GM18498 (cell line): ENCODE data around the gene MAPK7.
"Not testable (repeated sequence)": the region's sequence is repeated elsewhere in the genome, so short reads cannot be mapped to it uniquely, and the experiment has no call there.

Source experiments
- ATAC-seq: cut with Tn5 transposase; IDR thresholded peaks from one replicate; pipeline ENCODE4 v1.9.1; 2021; ENCODE audit warnings: mild to moderate bottlenecking, moderate library complexity; ENCODE audit not compliant: unreplicated experiment

MAPK7 gene

DNA sequence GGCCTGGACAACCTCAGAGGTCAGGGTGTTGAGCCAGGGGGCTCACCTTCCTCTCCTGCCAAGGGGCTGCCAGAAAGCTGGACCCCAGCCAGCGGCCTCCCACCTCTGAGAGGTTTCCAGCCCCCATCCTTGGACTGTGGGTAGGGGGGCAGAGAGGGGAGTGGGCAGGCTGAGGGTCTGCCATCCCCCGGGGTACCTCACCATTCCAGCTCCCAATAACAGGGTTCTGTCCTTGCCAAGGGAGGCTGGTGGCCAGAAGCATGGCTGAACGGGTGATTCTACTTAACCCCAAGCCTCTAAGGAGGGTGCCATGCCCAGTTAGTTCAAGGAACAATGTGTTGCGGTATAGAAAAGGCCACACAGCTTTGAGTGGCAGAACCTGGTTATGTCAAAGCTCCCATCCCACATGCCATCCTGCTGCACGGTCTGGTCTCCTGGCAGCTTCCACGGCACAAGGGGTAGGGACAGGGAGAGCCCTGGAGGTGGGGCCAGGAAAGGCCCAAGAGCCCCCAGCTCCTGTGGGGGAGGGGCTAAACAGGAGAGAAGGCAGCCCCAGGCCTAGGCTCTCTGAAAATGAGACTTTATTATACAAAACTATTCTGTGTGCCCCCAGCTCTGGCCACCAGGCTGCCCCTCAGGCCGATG is 35.6 kb upstream of the MAPK7 start:
- no peak for ATAC-seq

DNA sequence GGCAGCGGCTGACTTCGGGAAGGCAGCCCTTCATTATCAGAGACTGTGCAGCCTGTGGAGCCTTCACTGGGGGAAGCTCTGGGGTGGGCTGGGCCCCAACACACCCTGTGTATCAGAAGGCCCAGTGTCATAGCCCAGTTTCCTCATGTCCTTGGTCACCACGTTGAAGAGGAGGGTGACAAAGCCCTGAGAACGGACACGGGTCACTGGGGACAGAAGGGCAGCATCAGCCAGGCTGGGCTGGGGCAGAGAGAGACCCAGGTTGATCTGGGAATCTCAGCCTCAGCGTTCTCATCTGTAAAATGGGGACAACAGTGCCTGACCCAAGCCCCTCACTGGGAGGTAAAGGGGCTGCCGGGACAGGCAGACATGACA is 35.1 kb upstream of the MAPK7 start:
- ATAC-seq: no peak

DNA sequence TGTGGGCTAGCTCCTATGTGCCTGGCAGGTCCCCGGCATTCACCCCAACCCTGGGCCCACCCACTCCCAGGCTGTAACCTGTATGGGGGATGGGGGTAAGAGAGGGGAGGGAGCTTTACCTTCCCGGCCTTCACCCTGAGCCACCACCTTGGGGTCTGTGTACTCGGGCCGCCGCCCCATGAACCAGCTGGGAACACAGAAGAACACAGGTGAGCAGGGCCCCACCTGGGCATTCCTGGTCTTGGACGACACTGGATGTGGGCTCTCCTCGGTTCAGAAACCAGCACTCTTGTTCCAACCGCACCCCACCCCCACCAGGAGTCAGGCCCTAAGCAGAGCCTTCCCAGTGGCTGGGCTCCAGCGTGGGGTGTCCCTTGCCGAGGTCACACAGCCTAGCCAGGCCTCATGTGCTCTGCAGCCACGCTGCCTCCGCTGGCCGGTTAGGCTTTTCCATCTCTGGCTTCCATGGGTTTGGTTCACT is 34.6 kb upstream of the MAPK7 start:
- no peak for ATAC-seq

DNA sequence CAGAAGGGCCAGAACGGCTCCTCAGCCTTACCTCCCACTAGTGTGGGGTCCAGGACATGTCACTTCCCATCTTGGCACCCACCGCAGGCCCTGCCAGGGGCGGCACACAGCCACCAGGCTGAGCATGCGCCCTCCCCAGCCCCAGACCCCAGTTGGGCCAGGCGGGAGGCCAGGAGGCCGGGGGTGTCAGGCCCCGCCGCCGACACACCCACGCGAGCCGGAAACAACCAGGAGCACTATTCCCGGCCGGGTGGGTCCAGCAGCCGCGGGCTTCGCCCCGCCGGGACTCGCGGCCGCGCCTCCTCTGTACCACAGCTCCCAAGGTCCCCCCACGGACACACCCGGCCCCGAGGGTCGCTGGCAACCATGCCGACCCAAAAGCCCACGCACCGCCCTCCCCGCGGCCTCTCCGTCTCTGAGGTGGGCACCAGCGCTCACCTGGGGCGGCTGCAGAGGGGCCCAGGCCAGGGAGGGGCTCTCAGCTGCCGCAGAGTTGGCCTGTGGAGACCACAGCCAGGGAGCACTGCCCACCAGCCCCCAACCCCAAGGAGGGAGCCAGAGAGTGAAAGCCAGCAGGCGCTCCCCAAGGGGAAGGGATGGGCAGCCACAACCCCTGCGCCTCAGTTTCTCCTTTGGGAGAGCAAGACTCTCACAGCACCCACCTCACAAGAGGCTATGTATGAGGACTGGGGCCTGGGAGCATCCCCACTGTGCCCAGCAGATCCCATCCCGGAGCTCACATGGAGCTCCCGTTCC is 33.8 kb upstream of the MAPK7 start:
- ATAC-seq: no peak

DNA sequence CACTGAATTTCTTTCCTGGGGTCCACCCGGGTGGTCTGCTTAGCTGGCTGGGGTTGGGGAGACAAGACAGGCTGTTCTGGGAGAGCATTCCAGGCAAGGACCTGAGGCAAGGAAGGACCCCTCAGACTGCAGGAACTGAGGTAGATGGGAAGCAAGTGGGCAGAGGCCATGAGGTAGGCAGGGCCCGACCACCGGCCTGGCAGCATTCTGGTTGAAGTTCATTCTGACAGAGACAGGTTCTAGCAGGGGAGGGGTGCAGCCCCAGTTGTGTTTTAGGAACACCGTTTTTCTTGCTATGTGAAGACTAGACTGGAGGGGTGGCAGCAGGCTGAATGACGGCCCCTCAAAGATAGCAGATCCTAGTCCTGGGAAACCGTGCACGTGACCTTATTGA is 33.2 kb upstream of the MAPK7 start:
- no peak for ATAC-seq

DNA sequence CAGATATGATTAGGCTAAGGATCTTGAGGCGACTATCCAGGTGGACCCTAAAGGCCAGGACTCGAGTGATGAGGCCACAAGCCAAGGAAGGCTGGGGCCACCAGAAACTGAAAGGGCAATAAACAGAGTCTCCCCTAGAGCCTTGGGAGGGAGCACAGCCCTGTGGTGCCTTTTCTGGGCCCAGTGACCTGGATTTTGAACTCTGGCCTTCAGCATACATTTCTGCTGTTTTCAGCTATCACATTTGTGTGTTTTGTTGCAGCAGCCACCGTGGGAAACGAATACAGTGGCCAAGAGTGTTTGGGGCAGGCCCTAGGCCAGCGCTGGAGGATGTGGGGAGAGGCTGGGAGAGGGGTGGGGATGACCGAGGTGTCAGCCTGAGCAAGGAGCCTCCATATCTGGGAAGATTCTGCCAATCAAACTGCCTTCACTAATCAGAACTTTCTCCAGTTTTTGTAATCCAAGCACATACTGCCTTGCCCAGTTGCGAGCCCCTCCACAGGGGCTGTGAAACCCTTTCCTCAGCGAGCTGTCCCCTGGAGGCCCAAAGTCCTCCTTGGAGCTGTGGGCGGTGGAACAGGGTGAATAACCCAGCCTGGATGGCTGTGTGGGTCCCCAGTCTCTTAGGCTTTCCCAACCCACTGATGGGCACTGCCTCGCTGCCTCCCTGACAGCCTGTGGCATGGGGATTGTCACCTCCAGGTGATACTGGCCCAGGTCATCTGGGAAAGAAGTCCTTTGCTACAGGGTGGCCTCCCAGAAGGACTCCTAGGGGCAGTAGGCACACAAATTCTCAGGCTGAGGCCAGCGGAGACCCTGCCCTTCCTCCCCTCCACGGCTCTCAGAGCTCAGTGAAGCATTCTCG is 32.6 kb upstream of the MAPK7 start:
- ATAC-seq: no peak

DNA sequence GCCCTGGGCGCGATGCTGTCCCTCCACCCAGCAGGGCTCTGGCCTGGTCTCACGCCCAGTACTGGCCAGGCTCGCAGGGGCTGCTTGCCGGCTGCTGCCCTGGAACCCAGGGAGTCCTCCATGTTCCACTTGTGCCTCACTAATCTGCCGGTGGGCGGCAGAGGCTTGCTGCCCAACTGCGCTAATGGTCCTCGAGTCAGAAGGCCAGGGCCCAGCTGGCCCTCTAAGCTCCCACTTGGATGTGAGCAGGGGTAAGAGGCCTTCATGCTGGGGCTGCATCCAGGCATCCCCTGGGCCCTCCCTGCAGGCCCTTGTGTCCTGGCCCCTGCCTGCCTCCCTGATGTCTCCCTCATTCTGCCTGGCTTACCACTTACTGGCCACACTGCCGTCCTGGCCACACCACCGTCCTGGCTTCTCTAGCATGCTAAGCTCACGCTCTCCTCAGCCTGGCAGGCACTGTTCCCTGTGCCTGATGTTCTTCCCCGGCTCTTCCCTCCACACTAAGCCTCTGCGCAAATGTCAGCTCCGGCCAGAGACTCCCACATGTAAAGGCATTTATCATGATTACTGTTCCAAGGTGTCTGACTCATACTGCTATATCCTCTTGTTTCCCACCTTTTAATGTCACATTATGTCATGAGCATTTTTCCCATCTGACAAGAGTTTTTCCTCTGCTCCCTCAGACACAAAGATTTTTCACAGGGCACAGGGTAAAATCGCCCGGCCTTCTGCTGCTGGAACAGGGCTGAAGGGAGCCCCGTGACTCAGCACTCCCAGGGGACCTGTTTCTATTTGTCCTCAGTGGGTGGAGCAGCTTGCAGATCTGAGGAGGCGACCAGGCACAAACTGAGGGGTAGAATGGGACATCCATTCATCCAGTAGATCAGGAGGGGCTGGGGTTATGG is 31.7 kb upstream of the MAPK7 start:
- ATAC-seq: no peak

DNA sequence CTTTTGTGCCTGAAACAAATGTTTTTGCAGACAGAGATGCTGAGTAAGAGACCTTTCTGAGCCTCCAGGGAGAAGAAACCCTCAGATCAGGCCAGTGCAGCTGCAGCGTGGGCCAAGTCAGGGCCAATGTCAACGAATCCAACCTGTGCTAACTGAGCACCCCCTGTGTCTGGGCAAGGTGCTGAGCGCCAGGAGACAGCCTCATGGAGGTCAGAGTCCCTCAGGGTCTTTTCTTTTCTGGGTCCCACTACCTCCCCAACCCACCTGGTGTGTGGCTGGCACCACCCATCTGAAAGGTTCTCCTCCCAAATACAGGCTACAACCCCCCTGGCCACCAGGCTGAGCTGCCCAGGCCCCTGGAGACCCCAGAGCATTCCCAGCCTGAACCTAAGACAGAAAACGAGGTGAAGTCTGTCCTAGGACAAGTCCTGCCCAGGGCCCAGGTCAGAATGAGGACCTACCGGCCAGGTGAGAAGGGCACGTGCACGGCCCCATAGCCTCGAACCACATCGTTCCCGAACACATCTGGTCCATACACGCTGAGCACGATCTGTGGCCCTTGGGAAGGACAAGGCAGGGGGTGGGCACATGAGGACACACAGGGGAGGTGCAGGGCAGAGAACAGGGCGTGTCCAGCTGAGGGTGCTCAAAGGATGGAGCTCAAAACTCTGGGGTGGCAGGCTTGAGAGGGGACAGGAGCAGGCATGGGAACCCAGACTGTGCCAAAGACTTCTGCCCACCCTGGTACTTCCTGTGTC is 30.8 kb upstream of the MAPK7 start:
- ATAC-seq: no peak

DNA sequence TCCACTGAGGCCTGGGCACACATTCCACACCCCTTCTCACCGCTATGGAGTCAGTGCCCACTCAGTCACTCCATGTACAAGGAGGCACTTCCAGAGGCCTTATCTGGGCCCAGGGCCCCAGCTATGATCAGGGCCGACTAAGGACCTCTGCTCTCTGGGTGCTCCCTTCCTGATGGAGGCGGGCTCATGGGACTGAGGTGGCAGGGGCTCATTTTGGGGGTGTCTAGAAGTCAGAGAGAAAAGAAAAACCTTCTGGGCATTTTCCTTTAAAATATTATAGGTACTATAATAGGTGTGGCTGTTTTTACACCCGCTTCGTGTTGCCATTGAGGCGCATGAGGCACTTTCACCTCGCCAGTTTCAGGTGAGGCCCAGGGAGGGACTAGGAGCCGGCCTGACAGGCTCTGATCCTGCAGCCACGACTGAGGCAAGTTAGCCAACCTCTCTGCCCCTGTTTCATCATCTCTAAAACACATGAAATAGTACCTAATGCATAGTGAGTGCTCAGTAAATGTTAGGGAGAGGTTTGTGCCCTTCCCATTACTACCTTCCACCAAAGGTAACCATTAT is 30.1 kb upstream of the MAPK7 start:
- ATAC-seq: no peak

DNA sequence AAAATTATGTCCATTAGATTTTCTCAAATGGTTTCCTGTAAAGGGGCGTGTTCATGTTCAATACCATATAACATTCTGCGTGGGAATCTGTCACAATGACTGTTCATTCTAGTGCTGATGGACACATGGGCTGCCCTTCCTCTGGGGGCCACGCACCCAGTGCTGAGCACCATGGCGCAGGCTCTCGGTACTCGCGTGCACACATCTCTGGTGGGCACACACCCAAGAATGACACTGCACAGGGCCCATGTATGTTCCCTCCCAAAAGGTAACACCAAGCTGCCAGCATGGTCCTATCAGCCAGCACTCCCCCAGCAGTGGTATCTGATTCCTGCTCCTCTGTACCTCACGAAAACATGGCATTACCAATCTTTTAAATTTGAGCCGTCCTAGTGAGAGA is 29.5 kb upstream of the MAPK7 start:
- no peak for ATAC-seq

DNA sequence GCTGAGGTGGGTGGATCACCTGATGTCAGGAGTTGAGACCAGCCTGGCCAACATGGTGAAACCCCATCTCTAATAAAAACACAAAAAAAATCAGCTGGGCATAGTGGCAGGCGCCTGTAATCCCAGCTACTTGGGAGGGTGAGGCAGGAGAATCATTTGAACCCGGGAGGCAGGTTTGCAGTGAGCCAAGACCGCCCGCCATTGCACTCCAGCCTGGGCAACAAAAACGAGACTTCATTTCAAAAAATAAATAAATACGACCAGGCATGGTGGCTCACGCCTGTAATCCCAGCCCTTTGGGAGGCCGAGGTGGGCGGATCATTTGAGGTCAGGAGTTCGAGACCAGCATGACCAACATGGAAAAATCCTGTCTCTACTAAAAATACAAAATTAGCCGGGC is 24.9 kb upstream of the MAPK7 start:
- ATAC-seq: not testable (repeated sequence)

DNA sequence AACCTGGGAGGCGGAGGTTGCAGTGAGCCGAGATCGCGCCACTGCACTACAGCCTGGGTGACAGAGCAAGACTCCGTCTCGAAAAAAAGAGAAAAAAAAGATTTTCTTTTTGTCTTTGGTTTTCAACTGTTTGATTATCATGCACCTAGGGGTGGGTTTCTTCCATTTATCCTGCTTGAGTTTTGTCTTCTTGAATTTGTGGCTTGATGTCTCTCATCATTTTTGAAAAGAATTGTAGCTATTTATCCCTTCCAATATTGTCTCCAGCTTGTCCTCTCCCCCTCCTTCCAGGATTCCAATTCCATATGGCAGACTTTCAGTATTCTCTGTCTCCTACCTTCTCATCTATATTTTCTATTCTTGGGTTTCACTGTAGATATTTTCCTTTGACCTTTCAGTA is 23.6 kb upstream of the MAPK7 start:
- ATAC-seq: no peak

DNA sequence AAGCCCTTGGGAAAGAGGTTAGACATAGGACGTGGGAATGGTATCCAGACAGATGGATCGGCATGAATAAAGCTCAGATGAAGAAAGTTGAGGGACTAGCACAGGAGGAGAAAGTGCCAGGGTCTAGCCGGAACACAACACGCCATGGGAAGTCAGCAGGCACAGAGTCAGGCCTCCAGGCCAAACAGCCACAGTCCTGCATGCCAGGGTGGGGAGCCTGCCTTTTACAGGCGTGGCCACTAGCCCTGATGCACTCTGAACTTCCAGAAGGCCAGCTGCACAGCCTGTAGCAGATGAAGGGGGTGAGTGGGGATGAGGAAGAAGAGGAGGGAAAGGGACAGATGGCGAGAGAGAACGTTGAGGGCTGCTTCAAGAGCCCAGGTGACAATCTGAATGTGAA is 20.9 kb upstream of the MAPK7 start:
- no peak for ATAC-seq

DNA sequence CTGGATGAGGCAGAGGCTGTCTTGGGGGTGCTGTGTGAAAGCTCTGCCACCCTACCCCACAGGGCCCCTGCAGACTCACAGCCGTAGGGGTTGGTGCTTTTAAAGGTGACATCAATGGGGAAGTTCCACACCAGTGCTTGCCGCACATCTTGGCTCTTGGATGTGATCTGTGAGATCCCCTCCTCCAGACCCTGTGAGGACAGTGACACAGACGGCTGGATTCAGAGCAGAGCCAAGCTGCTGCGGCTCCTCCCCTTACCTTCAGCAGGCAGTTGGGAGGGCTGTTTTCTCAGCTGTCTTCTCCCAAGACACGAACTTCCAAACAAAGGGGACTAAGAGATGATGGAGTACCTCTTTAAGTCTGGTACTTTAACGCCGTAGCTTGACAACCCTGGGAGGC is 20.5 kb upstream of the MAPK7 start:
- no peak for ATAC-seq

DNA sequence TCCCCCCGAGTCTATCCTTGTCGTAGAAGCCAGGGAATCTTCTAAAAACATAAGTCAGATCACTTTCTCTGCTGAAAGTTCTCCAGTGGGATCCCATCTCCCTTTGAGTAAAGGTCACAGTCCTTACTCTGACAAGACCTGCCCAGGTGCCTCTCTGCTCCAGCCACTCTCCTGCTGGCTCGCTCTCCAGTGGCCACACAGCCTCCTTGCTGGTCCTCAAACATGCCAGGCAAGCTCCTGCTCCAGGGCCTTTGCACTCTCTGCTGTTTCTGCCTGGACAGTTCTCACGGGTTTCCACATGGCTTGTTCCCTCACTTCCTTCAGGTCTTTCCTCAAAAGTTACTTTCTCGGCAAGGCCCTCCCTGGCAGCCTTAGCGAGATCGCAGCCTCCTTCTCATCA is 19.1 kb upstream of the MAPK7 start:
- no peak for ATAC-seq

DNA sequence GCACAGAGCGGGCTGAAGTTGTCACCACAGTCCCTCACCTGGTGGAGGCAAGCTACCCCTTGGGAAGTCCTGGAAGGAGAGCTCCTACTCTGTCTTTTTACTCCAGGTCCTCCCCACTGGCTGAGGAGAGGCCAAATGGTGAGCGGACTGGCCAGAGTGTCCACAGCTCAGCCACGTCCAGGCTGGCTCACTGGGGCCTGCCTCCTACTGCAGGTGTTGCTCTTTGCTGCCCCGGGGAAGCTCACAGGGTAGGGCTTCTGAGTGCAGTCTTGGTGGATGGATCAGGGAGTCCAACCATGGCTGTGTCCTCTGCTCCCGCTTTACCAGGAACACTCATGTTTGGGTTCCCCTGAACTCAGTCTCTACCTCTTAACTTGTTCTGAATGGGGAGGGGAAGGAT is 18.4 kb upstream of the MAPK7 start:
- ATAC-seq: no peak

DNA sequence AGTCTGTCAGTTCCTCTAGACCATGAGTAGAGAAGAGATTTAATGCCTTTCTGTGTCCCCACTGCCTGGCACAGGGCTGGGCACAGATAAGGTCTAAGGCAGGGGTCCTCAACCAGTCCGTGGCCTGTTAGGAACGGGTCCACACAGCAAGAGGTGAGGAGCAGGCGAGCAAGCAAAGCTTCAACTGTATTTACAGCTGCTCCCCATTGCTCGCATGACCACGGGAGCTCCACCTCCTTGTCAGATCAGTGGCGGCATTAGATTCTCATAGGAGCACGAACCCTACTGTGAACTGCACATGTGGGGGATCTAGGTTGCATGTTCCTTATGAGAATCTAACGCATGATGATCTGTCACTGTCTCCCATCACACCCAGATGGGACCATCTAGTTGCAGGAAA is 17.5 kb upstream of the MAPK7 start:
- ATAC-seq: no peak

DNA sequence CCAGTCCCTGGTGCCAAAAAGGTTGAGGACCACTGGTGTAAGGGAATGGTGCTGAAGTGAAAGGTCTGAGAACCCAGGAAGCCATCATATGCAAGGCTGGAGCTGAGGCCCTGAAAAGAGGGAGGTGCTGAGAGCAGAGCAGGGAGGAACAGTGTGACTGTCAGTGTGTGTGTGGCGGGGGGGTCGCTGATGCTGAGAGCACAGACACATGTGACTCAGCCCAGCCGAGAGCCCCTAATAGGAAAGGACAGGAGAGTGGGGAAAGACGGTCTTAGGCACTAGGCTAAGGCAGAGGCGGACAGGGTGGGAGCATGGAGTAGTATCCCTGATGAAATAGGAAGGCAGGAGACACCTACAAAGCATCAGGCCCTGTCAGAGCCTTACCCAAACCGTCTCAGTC is 17.0 kb upstream of the MAPK7 start:
- no peak for ATAC-seq

DNA sequence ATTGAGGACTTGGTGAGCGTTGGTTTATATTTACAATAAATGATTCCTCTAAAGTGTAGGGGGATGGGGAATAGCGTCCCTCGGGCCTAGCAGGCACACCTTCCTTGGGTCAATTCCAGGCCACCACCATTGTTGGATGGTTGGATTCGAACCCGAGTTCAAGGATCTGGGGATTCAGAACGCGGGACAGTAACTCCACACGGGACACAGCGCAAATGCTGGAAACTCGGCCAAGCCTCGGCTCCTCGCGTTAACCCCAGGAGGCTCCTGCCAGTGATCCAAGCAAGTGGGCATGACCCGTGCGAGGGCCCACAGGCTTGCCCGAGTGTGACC is 16.4 kb upstream of the MAPK7 start:
- ATAC-seq: no peak
